Nucleus accumbens (tissue), 56 donors: ENCODE data around the gene MRPS35.

Experiments used
- DNase-seq, 56 donors: peaks; one replicate each; lab custom pipeline; 2025; lab: John Stamatoyannopoulos, UW

MRPS35 gene

DNA sequence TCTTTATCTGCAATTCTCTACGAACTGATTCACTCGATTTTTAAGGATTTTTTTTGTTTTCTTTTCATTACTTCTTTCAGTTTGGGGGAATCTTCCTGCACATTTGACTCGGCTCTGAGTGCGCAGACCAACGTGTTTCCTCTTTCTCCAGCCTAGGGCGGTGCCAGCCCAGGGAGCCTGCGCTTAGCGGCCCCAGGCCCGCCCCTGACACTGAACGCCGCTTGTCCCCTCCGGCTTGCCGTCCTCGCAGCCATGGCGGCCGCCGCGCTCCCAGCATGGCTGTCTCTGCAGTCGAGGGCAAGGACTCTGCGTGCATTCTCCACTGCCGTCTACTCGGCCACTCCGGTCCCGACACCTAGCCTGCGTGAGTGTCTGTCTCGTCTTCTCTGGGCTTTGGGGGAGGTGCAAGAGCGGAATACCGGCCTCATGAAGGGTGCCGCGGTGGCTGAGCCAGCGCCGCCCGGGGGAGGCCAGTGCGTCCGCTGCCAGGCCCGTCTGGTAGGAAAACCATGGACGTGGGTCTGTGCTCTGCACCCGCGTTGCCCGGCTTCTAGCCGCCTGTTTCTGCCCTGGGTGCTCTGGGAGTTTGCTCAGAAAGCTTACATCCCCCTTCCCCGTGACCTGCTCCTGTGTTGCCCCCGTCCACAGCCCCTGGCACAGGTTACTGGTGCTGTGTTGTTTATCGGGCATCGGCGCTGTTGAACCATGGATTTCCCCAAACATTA lies at the start of gene MRPS35:
Gene MRPS35, plus strand, starts transcription at position 241 of the 725 bp plus-strand sequence. Its CDS starts 12 bp downstream, at position 253.
- DNase-seq = peak; percentile 17 to 97 (median 85)

GRCh38 chr12:27665704-27666103 lies 44.9 kb upstream of the MRPS35 start:
- DNase-seq = no peak

GRCh38 chr12:27666510-27666909 lies 44.1 kb upstream of the MRPS35 start:
- DNase-seq = no peak

DNA sequence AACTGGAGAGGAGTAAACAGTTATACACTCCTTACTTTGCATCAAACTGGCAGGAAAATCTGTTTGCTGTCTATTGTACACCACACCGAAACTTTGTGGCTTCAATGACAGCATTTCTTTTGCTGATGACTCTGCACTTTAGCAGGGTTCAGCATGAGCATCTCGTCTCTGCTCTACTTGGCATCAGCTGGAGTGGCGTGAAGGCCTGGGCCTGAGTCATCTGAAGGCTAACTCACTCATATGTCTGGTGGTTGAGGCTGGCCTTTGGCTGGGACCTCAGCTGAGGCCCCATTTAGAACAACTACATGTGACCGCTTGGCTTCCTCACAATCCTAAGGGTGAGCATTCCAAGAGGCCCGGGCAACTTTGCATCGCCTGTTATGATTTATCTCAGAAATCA lies 43.1 kb upstream of the MRPS35 start:
- DNase-seq = no peak

- no peak for DNase-seq
Measured at GRCh38 chr12:27672051-27672450, 38.6 kb upstream of the MRPS35 start.

- DNase-seq = no peak
Measured at GRCh38 chr12:27672643-27673042, 38.0 kb upstream of the MRPS35 start.

DNA sequence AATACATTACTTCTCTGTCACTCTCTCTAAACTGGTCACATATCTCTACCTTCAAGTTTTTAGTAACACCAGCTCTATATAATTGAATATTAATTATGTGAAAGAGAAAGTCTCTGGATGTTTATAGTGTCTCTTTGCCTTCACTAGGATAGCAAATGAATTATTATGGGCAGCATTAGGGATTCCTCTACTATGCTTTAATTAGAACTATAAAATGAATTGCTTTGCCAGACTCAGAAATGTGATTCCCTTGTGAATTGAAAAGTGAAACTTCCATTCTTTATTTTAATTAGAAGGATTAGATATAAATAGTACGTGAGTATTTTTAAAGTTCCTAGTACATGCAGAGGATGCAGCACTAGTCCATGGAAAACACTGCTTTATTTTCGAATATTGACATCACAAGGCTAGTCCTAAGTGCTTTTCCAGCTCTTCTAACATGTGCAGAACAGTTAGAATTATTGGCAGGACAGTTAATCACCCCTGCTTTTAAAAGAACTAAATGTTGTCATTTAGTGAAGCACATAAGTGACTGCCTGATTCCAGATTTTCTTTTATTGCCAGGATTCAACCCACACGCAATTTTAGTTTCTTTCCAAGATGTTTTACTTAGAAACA lies 37.4 kb upstream of the MRPS35 start:
- no peak for DNase-seq

GRCh38 chr12:27674989-27675388 lies 35.6 kb upstream of the MRPS35 start:
- no peak for DNase-seq

GRCh38 chr12:27680619-27681018 lies 30.0 kb upstream of the MRPS35 start:
- DNase-seq = no peak

DNA sequence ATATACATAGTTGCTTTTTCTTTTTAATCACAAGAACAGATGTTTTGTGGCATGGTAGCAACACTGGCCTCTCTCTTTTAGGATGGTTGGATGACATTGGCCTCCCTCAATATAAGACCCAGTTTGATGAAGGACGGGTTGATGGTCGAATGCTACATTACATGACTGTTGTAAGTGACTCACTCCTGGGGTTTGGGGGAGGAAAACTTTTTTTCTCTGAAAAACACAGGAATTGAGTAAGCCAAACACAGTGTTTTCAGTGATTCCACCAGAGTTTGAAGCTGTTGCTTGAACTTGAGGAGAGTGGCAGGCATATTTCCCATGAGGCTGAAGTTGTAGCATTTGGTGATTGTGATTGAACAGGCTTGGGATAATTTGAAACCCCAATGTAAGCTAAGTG lies 28.1 kb upstream of the MRPS35 start:
- no peak for DNase-seq

DNA sequence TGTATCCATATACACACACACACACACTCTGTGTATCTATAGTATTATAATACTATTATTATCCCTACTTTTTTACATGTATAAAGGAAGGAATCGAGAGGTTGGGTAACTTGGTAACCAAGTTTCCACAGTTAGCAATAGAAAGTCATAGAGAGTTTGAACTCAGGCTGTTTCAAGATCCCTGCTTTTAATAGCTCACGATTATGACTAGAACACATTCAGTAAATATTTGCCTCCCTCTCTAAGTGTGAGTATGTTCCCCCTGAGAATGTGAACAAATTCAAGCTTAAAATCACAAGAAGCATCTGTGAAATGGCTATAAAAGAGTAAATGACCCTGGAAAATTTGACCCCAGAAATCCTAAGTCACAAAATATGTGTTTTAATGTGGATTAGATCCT lies 25.4 kb upstream of the MRPS35 start:
- DNase-seq = no peak

- DNase-seq = no peak
Measured at GRCh38 chr12:27686147-27686546, 24.5 kb upstream of the MRPS35 start.

- DNase-seq = no peak
Measured at GRCh38 chr12:27688671-27689070, 22.0 kb upstream of the MRPS35 start.

GRCh38 chr12:27689558-27690180 lies 21.0 kb upstream of the MRPS35 start:
- DNase-seq = no peak

GRCh38 chr12:27693403-27693802 lies 17.2 kb upstream of the MRPS35 start:
- no peak for DNase-seq

- DNase-seq = no peak
Measured at GRCh38 chr12:27695556-27696292, 14.9 kb upstream of the MRPS35 start.

DNA sequence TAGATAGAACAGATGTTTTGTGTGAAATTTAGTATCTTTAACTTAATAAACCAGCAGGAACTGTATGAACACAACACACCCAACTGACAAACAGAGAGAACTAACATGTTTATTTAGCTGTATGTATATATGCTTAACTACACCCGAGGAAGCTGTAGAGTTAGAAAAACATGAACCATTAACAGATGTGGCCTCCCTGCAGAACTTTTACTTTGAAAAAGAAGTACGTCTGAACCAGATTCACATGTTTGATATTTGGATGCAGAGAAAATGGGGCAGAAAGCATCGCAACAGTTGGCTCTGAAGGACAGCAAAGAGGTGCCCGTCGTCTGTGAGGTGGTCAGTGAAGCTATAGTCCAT lies 14.4 kb upstream of the MRPS35 start, which contains the start of gene REP15:
Gene REP15, plus strand, starts transcription at position 155 of the 360 bp plus-strand sequence. Its CDS starts 116 bp downstream, at position 271.
- no peak for DNase-seq

GRCh38 chr12:27696864-27697564 lies 13.6 kb upstream of the MRPS35 start:
- no peak for DNase-seq

DNA sequence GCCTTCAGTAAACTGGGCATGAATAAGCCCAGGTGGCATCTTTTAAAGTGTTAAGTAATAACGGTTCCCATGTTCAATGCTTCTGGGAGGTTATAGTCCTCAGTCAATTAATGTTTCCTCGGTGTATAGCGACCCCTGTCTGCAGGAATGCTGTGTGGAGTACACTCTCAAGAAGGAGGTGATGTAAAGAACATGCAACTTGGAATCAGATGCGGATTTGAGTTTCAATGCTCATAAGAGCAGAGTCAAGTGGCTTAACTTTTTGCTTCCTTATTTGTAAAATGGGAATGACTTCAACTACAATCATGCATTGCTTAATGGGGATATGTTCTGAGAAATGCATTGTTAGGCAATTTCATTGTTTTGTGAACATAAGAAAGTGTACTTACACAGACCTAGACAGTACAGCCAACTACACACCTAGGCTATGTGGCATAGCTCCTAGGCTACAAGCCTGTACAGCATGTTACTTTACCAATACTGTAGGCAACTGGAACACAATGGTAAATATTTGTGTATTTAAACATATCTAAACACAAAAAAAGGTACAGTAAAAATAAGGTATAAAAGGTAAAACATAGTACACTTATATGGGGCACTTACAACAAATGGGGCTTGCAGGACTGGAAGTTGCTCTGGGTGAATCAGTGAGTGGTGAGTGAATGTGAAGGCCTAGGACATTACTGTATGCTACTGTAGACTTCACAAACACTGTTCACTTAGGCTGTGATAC lies 6.7 kb upstream of the MRPS35 start:
- peak in 38 of 56 donors; percentile 0 to 73 (median 15) for DNase-seq

- DNase-seq = no peak
Measured at GRCh38 chr12:27705263-27705662, 5.4 kb upstream of the MRPS35 start.
